HEK293 (cell line): Measurements from ENCODE around the gene EML4.

Experiments used
- ZNF785 ChIP-seq: fragments of 450-650 bp; formaldehyde crosslinking; IDR thresholded peaks from 2 replicates; pipeline ENCODE4 v1.5.1; 2016; ENCODE audit warnings: missing biosample characterization, missing genetic modification characterization
- TF ChIP-seq, protein P1 (sequence below): fragments of 450-650 bp; formaldehyde crosslinking; IDR thresholded peaks from 2 replicates; pipeline ENCODE4 v1.5.1; 2016; ENCODE audit warnings: missing biosample characterization, missing genetic modification characterization, low read depth

GRCh38 chr2:42140496-42140895 is 28.7 kb upstream of the EML4 start:
- no peak for TF ChIP-seq ZNF785
- TF ChIP-seq, protein P1, sequence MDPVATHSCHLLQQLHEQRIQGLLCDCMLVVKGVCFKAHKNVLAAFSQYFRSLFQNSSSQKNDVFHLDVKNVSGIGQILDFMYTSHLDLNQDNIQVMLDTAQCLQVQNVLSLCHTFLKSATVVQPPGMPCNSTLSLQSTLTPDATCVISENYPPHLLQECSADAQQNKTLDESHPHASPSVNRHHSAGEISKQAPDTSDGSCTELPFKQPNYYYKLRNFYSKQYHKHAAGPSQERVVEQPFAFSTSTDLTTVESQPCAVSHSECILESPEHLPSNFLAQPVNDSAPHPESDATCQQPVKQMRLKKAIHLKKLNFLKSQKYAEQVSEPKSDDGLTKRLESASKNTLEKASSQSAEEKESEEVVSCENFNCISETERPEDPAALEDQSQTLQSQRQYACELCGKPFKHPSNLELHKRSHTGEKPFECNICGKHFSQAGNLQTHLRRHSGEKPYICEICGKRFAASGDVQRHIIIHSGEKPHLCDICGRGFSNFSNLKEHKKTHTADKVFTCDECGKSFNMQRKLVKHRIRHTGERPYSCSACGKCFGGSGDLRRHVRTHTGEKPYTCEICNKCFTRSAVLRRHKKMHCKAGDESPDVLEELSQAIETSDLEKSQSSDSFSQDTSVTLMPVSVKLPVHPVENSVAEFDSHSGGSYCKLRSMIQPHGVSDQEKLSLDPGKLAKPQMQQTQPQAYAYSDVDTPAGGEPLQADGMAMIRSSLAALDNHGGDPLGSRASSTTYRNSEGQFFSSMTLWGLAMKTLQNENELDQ (tag by site-specific recombination), result no peak
